ENCODE measurements around the gene RAB20.

- no peak for TF ChIP-seq CTCF (conservative IDR thresholded peaks at IDR 0.05; ENCODE audit: low read length)
- TF ChIP-seq EZH2phosphoT487 (IDR thresholded peaks at IDR 0.05; ENCODE audit: borderline replicate concordance) = no peak
Observed at GRCh38 chr13:110535526-110535925, 26.0 kb downstream of the RAB20 start.
